PFSK-1 (cell line): Measurements from ENCODE around the gene ARHGAP28.

ENCODE experiments used
- FOXP2 ChIP-seq: optimal IDR thresholded peaks from 2 replicates; pipeline ENCODE3; 2011; ENCODE audit warnings: borderline replicate concordance, control low read depth, inconsistent platforms; ENCODE audit not compliant: insufficient read depth; ENCODE audit errors: extremely low read length, extremely low read depth
- POLR2AphosphoS5 ChIP-seq: IDR thresholded peaks from 2 replicates; pipeline ENCODE4 v1.6.1; 2012; ENCODE audit warnings: low read depth, mild to moderate bottlenecking, control low read depth, low read length, moderate library complexity
- SIN3A ChIP-seq: IDR thresholded peaks from 2 replicates; pipeline ENCODE4 v1.6.1; 2012; ENCODE audit warnings: mild to moderate bottlenecking, low read length, moderate library complexity, borderline replicate concordance; ENCODE audit not compliant: insufficient read depth
- TAF1 ChIP-seq: IDR thresholded peaks from 2 replicates; pipeline ENCODE4 v1.6.1; 2012; ENCODE audit warnings: low read length, control low read depth, borderline replicate concordance; ENCODE audit not compliant: insufficient read depth
- TF ChIP-seq, protein P1 (sequence below), 2 experiments: IDR thresholded peaks; 2 replicates each; pipeline versions ENCODE4 v1.6.1 to v1.8.0; 2011 to 2012; ENCODE audit warnings: low read depth in 2 of 2, low read length in 2 of 2, control low read depth in 1 of 2, inconsistent platforms in 1 of 2, mild to moderate bottlenecking in 1 of 2, moderate library complexity in 1 of 2; ENCODE audit not compliant: insufficient read depth in 1 of 2

Gene ARHGAP28

DNA sequence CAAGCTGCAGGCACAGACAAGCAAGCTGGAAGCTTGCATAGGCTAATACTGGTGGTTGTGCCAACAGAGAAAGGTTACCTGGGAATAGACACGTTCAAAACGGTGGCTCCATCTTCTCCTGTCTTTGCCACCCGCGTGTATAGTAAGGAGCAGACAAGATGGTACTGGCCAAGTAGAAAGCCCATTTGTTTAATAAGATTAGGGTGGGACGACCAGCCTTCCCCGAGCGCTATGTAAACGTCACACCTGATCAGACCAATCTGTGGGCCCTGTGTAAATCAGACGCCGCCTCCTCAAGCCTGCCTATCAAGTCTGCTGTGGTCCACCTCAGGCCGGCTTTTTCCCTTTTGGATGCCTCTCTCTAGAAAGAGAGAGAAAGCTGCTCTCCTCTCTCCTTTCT lies 198.8 kb downstream of the ARHGAP28 start:
- TF ChIP-seq, protein P1, sequence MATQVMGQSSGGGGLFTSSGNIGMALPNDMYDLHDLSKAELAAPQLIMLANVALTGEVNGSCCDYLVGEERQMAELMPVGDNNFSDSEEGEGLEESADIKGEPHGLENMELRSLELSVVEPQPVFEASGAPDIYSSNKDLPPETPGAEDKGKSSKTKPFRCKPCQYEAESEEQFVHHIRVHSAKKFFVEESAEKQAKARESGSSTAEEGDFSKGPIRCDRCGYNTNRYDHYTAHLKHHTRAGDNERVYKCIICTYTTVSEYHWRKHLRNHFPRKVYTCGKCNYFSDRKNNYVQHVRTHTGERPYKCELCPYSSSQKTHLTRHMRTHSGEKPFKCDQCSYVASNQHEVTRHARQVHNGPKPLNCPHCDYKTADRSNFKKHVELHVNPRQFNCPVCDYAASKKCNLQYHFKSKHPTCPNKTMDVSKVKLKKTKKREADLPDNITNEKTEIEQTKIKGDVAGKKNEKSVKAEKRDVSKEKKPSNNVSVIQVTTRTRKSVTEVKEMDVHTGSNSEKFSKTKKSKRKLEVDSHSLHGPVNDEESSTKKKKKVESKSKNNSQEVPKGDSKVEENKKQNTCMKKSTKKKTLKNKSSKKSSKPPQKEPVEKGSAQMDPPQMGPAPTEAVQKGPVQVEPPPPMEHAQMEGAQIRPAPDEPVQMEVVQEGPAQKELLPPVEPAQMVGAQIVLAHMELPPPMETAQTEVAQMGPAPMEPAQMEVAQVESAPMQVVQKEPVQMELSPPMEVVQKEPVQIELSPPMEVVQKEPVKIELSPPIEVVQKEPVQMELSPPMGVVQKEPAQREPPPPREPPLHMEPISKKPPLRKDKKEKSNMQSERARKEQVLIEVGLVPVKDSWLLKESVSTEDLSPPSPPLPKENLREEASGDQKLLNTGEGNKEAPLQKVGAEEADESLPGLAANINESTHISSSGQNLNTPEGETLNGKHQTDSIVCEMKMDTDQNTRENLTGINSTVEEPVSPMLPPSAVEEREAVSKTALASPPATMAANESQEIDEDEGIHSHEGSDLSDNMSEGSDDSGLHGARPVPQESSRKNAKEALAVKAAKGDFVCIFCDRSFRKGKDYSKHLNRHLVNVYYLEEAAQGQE (IDR thresholded peaks at IDR 0.05; ENCODE audit: insufficient read depth in 1 of 2, low read depth in 2 of 2, low read length in 2 of 2) = no peak
- TF ChIP-seq POLR2AphosphoS5 = no peak
- no peak for TF ChIP-seq SIN3A

- TF ChIP-seq TAF1 = no peak
- TF ChIP-seq, protein P1 (IDR thresholded peaks at IDR 0.05; ENCODE audit: insufficient read depth in 1 of 2, low read depth in 2 of 2, low read length in 2 of 2) = no peak
Measured at GRCh38 chr18:6929370-6930102, 200.0 kb downstream of the ARHGAP28 start.

- TF ChIP-seq FOXP2 = no peak
- no peak for TF ChIP-seq SIN3A
- no peak for TF ChIP-seq POLR2AphosphoS5
- TF ChIP-seq, protein P1 (IDR thresholded peaks at IDR 0.05; ENCODE audit: insufficient read depth in 1 of 2, low read depth in 2 of 2, low read length in 2 of 2) = no peak
- no peak for TF ChIP-seq TAF1
Measured at GRCh38 chr18:6934859-6935258, 205.3 kb downstream of the ARHGAP28 start.

DNA sequence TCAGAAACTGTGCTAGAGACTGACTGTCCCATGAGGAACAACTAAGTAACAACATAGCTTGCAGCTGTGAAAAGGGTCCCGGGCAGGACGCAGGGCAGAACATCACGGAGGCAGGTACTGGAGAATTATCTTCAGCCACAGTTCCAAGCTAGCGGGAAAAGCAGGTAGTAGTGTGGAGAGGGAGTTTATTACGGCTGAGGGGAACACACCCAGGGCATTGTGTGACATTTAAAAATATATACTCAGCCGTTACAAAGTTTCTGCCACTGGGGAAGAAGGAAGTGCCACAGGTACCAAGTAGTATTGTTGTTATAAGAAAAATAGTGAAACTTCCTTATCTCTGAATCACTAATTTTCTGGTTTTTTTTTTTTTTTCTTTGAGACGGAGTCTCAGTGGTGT lies 208.5 kb downstream of the ARHGAP28 start:
- no peak for TF ChIP-seq SIN3A
- TF ChIP-seq, protein P1 (IDR thresholded peaks at IDR 0.05; ENCODE audit: insufficient read depth in 1 of 2, low read depth in 2 of 2, low read length in 2 of 2) = no peak
- no peak for TF ChIP-seq POLR2AphosphoS5
- no peak for TF ChIP-seq FOXP2
- no peak for TF ChIP-seq TAF1

- TF ChIP-seq TAF1 (no peak), SIN3A (no peak), FOXP2 (no peak), POLR2AphosphoS5 (no peak)
- TF ChIP-seq, protein P1 (IDR thresholded peaks at IDR 0.05; ENCODE audit: insufficient read depth in 1 of 2, low read depth in 2 of 2, low read length in 2 of 2) = no peak
Measured at GRCh38 chr18:6939972-6940371, 210.5 kb downstream of the ARHGAP28 start.
